ENCODE data around the gene RNF167. TPM values are rescaled to one million over a fixed set of nuclear protein-coding genes. Genes with fewer than 3 reads are reported as not detected.

RNF167 gene
- total and polyA plus RNA-seq, 2 of the 13 experiments (the other 11 are each of a cell fraction or from before 2014, with no cell fraction given), result 44.1 to 45.4 TPM

- TF ChIP-seq, protein P1, sequence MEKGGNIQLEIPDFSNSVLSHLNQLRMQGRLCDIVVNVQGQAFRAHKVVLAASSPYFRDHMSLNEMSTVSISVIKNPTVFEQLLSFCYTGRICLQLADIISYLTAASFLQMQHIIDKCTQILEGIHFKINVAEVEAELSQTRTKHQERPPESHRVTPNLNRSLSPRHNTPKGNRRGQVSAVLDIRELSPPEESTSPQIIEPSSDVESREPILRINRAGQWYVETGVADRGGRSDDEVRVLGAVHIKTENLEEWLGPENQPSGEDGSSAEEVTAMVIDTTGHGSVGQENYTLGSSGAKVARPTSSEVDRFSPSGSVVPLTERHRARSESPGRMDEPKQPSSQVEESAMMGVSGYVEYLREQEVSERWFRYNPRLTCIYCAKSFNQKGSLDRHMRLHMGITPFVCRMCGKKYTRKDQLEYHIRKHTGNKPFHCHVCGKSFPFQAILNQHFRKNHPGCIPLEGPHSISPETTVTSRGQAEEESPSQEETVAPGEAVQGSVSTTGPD (CRISPR knock-in tag; IDR thresholded peaks at IDR 0.05), result no peak
- TF ChIP-seq ZNF383 (CRISPR knock-in tag; IDR thresholded peaks at IDR 0.05; ENCODE audit: borderline replicate concordance) (no peak), PTBP1 (IDR thresholded peaks at IDR 0.05; ENCODE audit: low read depth, low read length, poor library complexity, severe bottlenecking) (no peak), ZNF549 (CRISPR knock-in tag; IDR thresholded peaks at IDR 0.05) (no peak), FOXA1 (IDR thresholded peaks at IDR 0.05) (no peak), FOXA1 (CRISPR knock-in tag; IDR thresholded peaks at IDR 0.05) (no peak), NFE2 (CRISPR knock-in tag; IDR thresholded peaks at IDR 0.05) (no peak), ZNF230 (CRISPR knock-in tag; IDR thresholded peaks at IDR 0.05) (peak; percentile 85), ZNF333 (CRISPR knock-in tag; IDR thresholded peaks at IDR 0.05; ENCODE audit: borderline replicate concordance) (peak; percentile 82; the same call in 1 of the 2 replicates), ATRX (CRISPR knock-in tag; IDR thresholded peaks at IDR 0.05; ENCODE audit: borderline replicate concordance) (no peak), TCF12 (IDR thresholded peaks at IDR 0.05) (no peak), TCF12 (CRISPR knock-in tag; IDR thresholded peaks at IDR 0.05) (peak; percentile 75; the same call in 1 of the 2 replicates), KLF16 (CRISPR knock-in tag; IDR thresholded peaks at IDR 0.05) (no peak), ZNF550 (CRISPR knock-in tag; IDR thresholded peaks at IDR 0.05; ENCODE audit: borderline replicate concordance) (no peak), KDM4B (CRISPR knock-in tag; IDR thresholded peaks at IDR 0.05) (no peak), KDM5B (CRISPR knock-in tag; IDR thresholded peaks at IDR 0.05; ENCODE audit: borderline replicate concordance) (peak; percentile 81; the same call in 1 of the 2 replicates), MED8 (CRISPR knock-in tag; IDR thresholded peaks at IDR 0.05; ENCODE audit: insufficient replicate concordance) (no peak), ZBTB4 (CRISPR knock-in tag; IDR thresholded peaks at IDR 0.05; ENCODE audit: borderline replicate concordance) (no peak), TEAD3 (CRISPR knock-in tag; optimal IDR thresholded peaks at IDR 0.05; ENCODE audit: borderline replicate concordance) (peak; percentile 31), ZNF281 (CRISPR knock-in tag; IDR thresholded peaks at IDR 0.05; ENCODE audit: borderline replicate concordance) (peak; percentile 66; the same call in 1 of the 2 replicates)
- TF ChIP-seq, protein P2, sequence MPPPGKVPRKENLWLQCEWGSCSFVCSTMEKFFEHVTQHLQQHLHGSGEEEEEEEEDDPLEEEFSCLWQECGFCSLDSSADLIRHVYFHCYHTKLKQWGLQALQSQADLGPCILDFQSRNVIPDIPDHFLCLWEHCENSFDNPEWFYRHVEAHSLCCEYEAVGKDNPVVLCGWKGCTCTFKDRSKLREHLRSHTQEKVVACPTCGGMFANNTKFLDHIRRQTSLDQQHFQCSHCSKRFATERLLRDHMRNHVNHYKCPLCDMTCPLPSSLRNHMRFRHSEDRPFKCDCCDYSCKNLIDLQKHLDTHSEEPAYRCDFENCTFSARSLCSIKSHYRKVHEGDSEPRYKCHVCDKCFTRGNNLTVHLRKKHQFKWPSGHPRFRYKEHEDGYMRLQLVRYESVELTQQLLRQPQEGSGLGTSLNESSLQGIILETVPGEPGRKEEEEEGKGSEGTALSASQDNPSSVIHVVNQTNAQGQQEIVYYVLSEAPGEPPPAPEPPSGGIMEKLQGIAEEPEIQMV (CRISPR knock-in tag; IDR thresholded peaks at IDR 0.05; ENCODE audit: low read depth), result no peak; the same call in 1 of the 2 replicates
Observed at GRCh38 chr17:4949321-4950074, 9.4 kb downstream of the RNF167 start (continued).

Data from HepG2 (cell line).